ENCODE results near the gene NPHP4. TPM values are rescaled to one million over a fixed set of nuclear protein-coding genes. Genes with fewer than 3 reads are reported as not detected.

Gene NPHP4
- total and polyA plus RNA-seq, 5 donors from 2014 or later: 0.29 to 13.2 (median 0.80) TPM

GRCh38 chr1:6035719-6036118 lies 43.5 kb upstream of the NPHP4 start:
- H3K4me1 ChIP-seq (ENCODE audit: control insufficient read depth, insufficient read depth, low read length, poor library complexity, severe bottlenecking): peaks cover 71% of the 10 kb centered on the region
- Mint-ChIP-seq H3K27ac (peak overlapping the region in 2 of 3 donors; percentile 31 to 83), H3K4me1 (peaks cover 6 to 80% (median 50%) of the 10 kb centered on the region in 4 donors), H3K27me3 (no peaks in the 10 kb centered on the region), H3K36me3 (peaks cover 17% of the 10 kb centered on the region), H3K4me3 (peak overlapping the region in 1 of 4 donors; percentile 66), H3K9me3 (no peaks in the 10 kb centered on the region)
- peaks cover 22% of the 10 kb centered on the region for H3K36me3 ChIP-seq (ENCODE audit: control insufficient read depth, insufficient read depth, low read length)
- ATAC-seq (ENCODE audit: low read depth in 2 of 2) (no peak), DNase-seq (no peak)
- H3K9me3 ChIP-seq (ENCODE audit: control insufficient read depth in 2 of 2, low read length in 2 of 2): no peaks in the 10 kb centered on the region
- H3K27me3 ChIP-seq (ENCODE audit: control insufficient read depth, insufficient read depth, low read length): no peaks in the 10 kb centered on the region
- H3K27ac ChIP-seq (ENCODE audit: insufficient read depth, low read length, poor library complexity, severe bottlenecking): no peak overlapping the region
- no peak overlapping the region for H3K4me3 ChIP-seq (ENCODE audit: low read depth, low read length)

- no peaks in the 10 kb centered on the region for H3K27me3 ChIP-seq (ENCODE audit: control insufficient read depth, insufficient read depth, low read length)
- H3K4me1 ChIP-seq (ENCODE audit: control insufficient read depth, insufficient read depth, low read length, poor library complexity, severe bottlenecking): peaks cover 71% of the 10 kb centered on the region
- no peak for DNase-seq
- Mint-ChIP-seq H3K9me3 (no peaks in the 10 kb centered on the region), H3K27me3 (no peaks in the 10 kb centered on the region), H3K4me3 (peak overlapping the region in 1 of 4 donors; percentile 24), H3K27ac (peak overlapping the region; percentile 67 to 90 (median 75)), H3K36me3 (peaks cover 21% of the 10 kb centered on the region), H3K4me1 (peaks cover 10 to 84% (median 54%) of the 10 kb centered on the region in 4 donors)
- ATAC-seq (ENCODE audit: low read depth in 2 of 2): no peak
- peaks cover 20% of the 10 kb centered on the region for H3K36me3 ChIP-seq (ENCODE audit: control insufficient read depth, insufficient read depth, low read length)
- H3K9me3 ChIP-seq (ENCODE audit: control insufficient read depth in 2 of 2, low read length in 2 of 2): no peaks in the 10 kb centered on the region
- H3K27ac ChIP-seq (ENCODE audit: insufficient read depth, low read length, poor library complexity, severe bottlenecking): peak overlapping the region; percentile 34
- H3K4me3 ChIP-seq (ENCODE audit: low read depth, low read length): no peak overlapping the region
Measured at GRCh38 chr1:6035303-6035702, 43.1 kb upstream of the NPHP4 start.

GRCh38 chr1:6034750-6035096 lies 42.5 kb upstream of the NPHP4 start:
- H3K9me3 Mint-ChIP-seq: no peaks in the 10 kb centered on the region

GRCh38 chr1:6033986-6034749 lies 41.9 kb upstream of the NPHP4 start:
- H3K27me3 Mint-ChIP-seq: no peaks in the 10 kb centered on the region
- peaks cover 23% of the 10 kb centered on the region for H3K36me3 ChIP-seq (ENCODE audit: control insufficient read depth, insufficient read depth, low read length)
- H3K4me1 ChIP-seq (ENCODE audit: control insufficient read depth, insufficient read depth, low read length, poor library complexity, severe bottlenecking): peaks cover 82% of the 10 kb centered on the region
- peak; percentile 19 to 30 for ATAC-seq (ENCODE audit: low read depth in 2 of 2)
- no peaks in the 10 kb centered on the region for H3K9me3 ChIP-seq (ENCODE audit: control insufficient read depth in 2 of 2, low read length in 2 of 2)
- peak overlapping the region; percentile 34 for H3K27ac ChIP-seq (ENCODE audit: insufficient read depth, low read length, poor library complexity, severe bottlenecking)
- H3K4me1 Mint-ChIP-seq: peaks cover 16 to 89% (median 63%) of the 10 kb centered on the region in 4 donors
- H3K27me3 ChIP-seq (ENCODE audit: control insufficient read depth, insufficient read depth, low read length): no peaks in the 10 kb centered on the region
- H3K9me3 Mint-ChIP-seq: no peaks in the 10 kb centered on the region
- no peak overlapping the region for H3K4me3 Mint-ChIP-seq
- no peak overlapping the region for H3K4me3 ChIP-seq (ENCODE audit: low read depth, low read length)
- H3K36me3 Mint-ChIP-seq: peaks cover 27% of the 10 kb centered on the region
- peak overlapping the region; percentile 25 to 75 (median 57) for H3K27ac Mint-ChIP-seq
- peak in 2 of 3 donors; percentile 24 to 31 for DNase-seq

More at GRCh38 chr1:6034750-6035096, 42.5 kb upstream of the NPHP4 start:
- Mint-ChIP-seq H3K4me3 (peak overlapping the region in 1 of 4 donors; percentile 24), H3K4me1 (peaks cover 16 to 87% (median 60%) of the 10 kb centered on the region in 4 donors), H3K27me3 (no peaks in the 10 kb centered on the region), H3K27ac (peak overlapping the region; percentile 25 to 90 (median 75)), H3K36me3 (peaks cover 24% of the 10 kb centered on the region)
- no peaks in the 10 kb centered on the region for H3K27me3 ChIP-seq (ENCODE audit: control insufficient read depth, insufficient read depth, low read length)
- peak overlapping the region; percentile 34 for H3K27ac ChIP-seq (ENCODE audit: insufficient read depth, low read length, poor library complexity, severe bottlenecking)
- no peak for ATAC-seq (ENCODE audit: low read depth in 2 of 2)
- peaks cover 20% of the 10 kb centered on the region for H3K36me3 ChIP-seq (ENCODE audit: control insufficient read depth, insufficient read depth, low read length)
- H3K4me1 ChIP-seq (ENCODE audit: control insufficient read depth, insufficient read depth, low read length, poor library complexity, severe bottlenecking): peaks cover 77% of the 10 kb centered on the region
- H3K9me3 ChIP-seq (ENCODE audit: control insufficient read depth in 2 of 2, low read length in 2 of 2): no peaks in the 10 kb centered on the region
- no peak for DNase-seq
- no peak overlapping the region for H3K4me3 ChIP-seq (ENCODE audit: low read depth, low read length)

- no peaks in the 10 kb centered on the region for H3K9me3 ChIP-seq (ENCODE audit: control insufficient read depth in 2 of 2, low read length in 2 of 2)
- Mint-ChIP-seq H3K4me3 (peak overlapping the region; percentile 4 to 39 (median 29)), H3K9me3 (no peaks in the 10 kb centered on the region), H3K36me3 (peaks cover 29% of the 10 kb centered on the region), H3K4me1 (peaks cover 18 to 96% (median 69%) of the 10 kb centered on the region in 4 donors), H3K27me3 (no peaks in the 10 kb centered on the region), H3K27ac (peak overlapping the region; percentile 1 to 58 (median 54))
- H3K27ac ChIP-seq (ENCODE audit: insufficient read depth, low read length, poor library complexity, severe bottlenecking): no peak overlapping the region
- ATAC-seq (ENCODE audit: low read depth in 2 of 2) (no peak), DNase-seq (no peak)
- no peak overlapping the region for H3K4me3 ChIP-seq (ENCODE audit: low read depth, low read length)
- peaks cover 25% of the 10 kb centered on the region for H3K36me3 ChIP-seq (ENCODE audit: control insufficient read depth, insufficient read depth, low read length)
- H3K27me3 ChIP-seq (ENCODE audit: control insufficient read depth, insufficient read depth, low read length): no peaks in the 10 kb centered on the region
- peaks cover 93% of the 10 kb centered on the region for H3K4me1 ChIP-seq (ENCODE audit: control insufficient read depth, insufficient read depth, low read length, poor library complexity, severe bottlenecking)
Measured at GRCh38 chr1:6033124-6033523, 40.9 kb upstream of the NPHP4 start.

GRCh38 chr1:6030547-6031261 lies 38.5 kb upstream of the NPHP4 start:
- ATAC-seq (ENCODE audit: low read depth in 2 of 2): no peak
- H3K9me3 Mint-ChIP-seq: no peaks in the 10 kb centered on the region
- peaks cover 97% of the 10 kb centered on the region for H3K4me1 ChIP-seq (ENCODE audit: control insufficient read depth, insufficient read depth, low read length, poor library complexity, severe bottlenecking)
- H3K27me3 ChIP-seq (ENCODE audit: control insufficient read depth, insufficient read depth, low read length): no peaks in the 10 kb centered on the region
- no peak overlapping the region for H3K27ac ChIP-seq (ENCODE audit: insufficient read depth, low read length, poor library complexity, severe bottlenecking)
- H3K27me3 Mint-ChIP-seq: no peaks in the 10 kb centered on the region
- H3K4me3 Mint-ChIP-seq: peak overlapping the region; percentile 61 to 93 (median 67)
- H3K9me3 ChIP-seq (ENCODE audit: control insufficient read depth in 2 of 2, low read length in 2 of 2): no peaks in the 10 kb centered on the region
- peaks cover 21 to 90% (median 66%) of the 10 kb centered on the region in 4 donors for H3K4me1 Mint-ChIP-seq
- H3K36me3 ChIP-seq (ENCODE audit: control insufficient read depth, insufficient read depth, low read length): peaks cover 21% of the 10 kb centered on the region
- DNase-seq: no peak
- H3K36me3 Mint-ChIP-seq: peaks cover 22% of the 10 kb centered on the region
- H3K27ac Mint-ChIP-seq: peak overlapping the region; percentile 96 to 100 (median 98)
- H3K4me3 ChIP-seq (ENCODE audit: low read depth, low read length): peak overlapping the region; percentile 68

GRCh38 chr1:6030132-6030531 lies 37.9 kb upstream of the NPHP4 start:
- H3K9me3 Mint-ChIP-seq: no peaks in the 10 kb centered on the region
- H3K4me3 Mint-ChIP-seq: peak overlapping the region; percentile 61 to 93 (median 67)
- no peak for DNase-seq
- Histone ChIP-seq H3K4me3 (ENCODE audit: low read depth, low read length) (peak overlapping the region; percentile 68), H3K27ac (ENCODE audit: insufficient read depth, low read length, poor library complexity, severe bottlenecking) (peak overlapping the region; percentile 92), H3K4me1 (ENCODE audit: control insufficient read depth, insufficient read depth, low read length, poor library complexity, severe bottlenecking) (peaks cover 97% of the 10 kb centered on the region), H3K36me3 (ENCODE audit: control insufficient read depth, insufficient read depth, low read length) (peaks cover 21% of the 10 kb centered on the region), H3K9me3 (ENCODE audit: control insufficient read depth in 2 of 2, low read length in 2 of 2) (no peaks in the 10 kb centered on the region), H3K27me3 (ENCODE audit: control insufficient read depth, insufficient read depth, low read length) (no peaks in the 10 kb centered on the region)
- peaks cover 21 to 89% (median 63%) of the 10 kb centered on the region in 4 donors for H3K4me1 Mint-ChIP-seq
- H3K36me3 Mint-ChIP-seq: peaks cover 21% of the 10 kb centered on the region
- ATAC-seq (ENCODE audit: low read depth in 2 of 2): no peak
- H3K27me3 Mint-ChIP-seq: no peaks in the 10 kb centered on the region
- peak overlapping the region; percentile 64 to 100 (median 98) for H3K27ac Mint-ChIP-seq
